GM21528 (cell line): ENCODE measurements around the gene SERGEF.

Source experiments
- ATAC-seq: cut with Tn5 transposase; IDR thresholded peaks from one replicate; pipeline ENCODE4 v1.9.1; 2021; ENCODE audit warnings: mild to moderate bottlenecking, moderate library complexity; ENCODE audit not compliant: unreplicated experiment, low FRiP score

Gene SERGEF

GRCh38 chr11:17760102-17761029 lies 252.5 kb downstream of the SERGEF start:
- ATAC-seq: no peak

- ATAC-seq: no peak
Observed at GRCh38 chr11:17755891-17756290, 257.0 kb downstream of the SERGEF start.

GRCh38 chr11:17753641-17754040 lies 259.2 kb downstream of the SERGEF start:
- no peak for ATAC-seq

GRCh38 chr11:17753153-17753552 lies 259.7 kb downstream of the SERGEF start:
- no peak for ATAC-seq

GRCh38 chr11:17752144-17752543 lies 260.7 kb downstream of the SERGEF start:
- no peak for ATAC-seq

- ATAC-seq: no peak
Observed at GRCh38 chr11:17751558-17751957, 261.3 kb downstream of the SERGEF start.

GRCh38 chr11:17750801-17751165 lies 262.1 kb downstream of the SERGEF start:
- ATAC-seq: no peak

GRCh38 chr11:17750013-17750800 lies 262.6 kb downstream of the SERGEF start:
- no peak for ATAC-seq

- ATAC-seq: no peak
Observed at GRCh38 chr11:17748761-17749721, 263.8 kb downstream of the SERGEF start.

- ATAC-seq: no peak
Observed at GRCh38 chr11:17748044-17748443, 264.8 kb downstream of the SERGEF start.

- ATAC-seq: no peak
Observed at GRCh38 chr11:17747131-17747955, 265.5 kb downstream of the SERGEF start.

- ATAC-seq: no peak
Observed at GRCh38 chr11:17746096-17746495, 266.8 kb downstream of the SERGEF start.

- no peak for ATAC-seq
Observed at GRCh38 chr11:17745023-17745772, 267.6 kb downstream of the SERGEF start.

- ATAC-seq: no peak
Observed at GRCh38 chr11:17744151-17744940, 268.5 kb downstream of the SERGEF start.

GRCh38 chr11:17743808-17744119 lies 269.1 kb downstream of the SERGEF start:
- ATAC-seq: no peak

GRCh38 chr11:17743026-17743807 lies 269.6 kb downstream of the SERGEF start:
- ATAC-seq: no peak

GRCh38 chr11:17742019-17742418 lies 270.8 kb downstream of the SERGEF start:
- ATAC-seq: no peak

GRCh38 chr11:17741487-17741886 lies 271.4 kb downstream of the SERGEF start:
- ATAC-seq: no peak
